H1 (cell line): Measurements from ENCODE around the gene PTPRE. TPM values are rescaled to one million over a fixed set of nuclear protein-coding genes. Genes with fewer than 3 reads are reported as not detected.

Source experiments
- CTCF ChIA-PET: fragments of 300-600 bp; sonication (Branson Sonifier 250); formaldehyde crosslinking; loops from one replicate; lab custom pipeline; 2021; ENCODE audit not compliant: partially characterized antibody; lab: Charles Lee
- POLR2A ChIA-PET: fragments of 300-600 bp; sonication (Branson Sonifier 250); formaldehyde crosslinking; loops from one replicate; lab custom pipeline; 2021; ENCODE audit warnings: inconsistent platforms; ENCODE audit not compliant: partially characterized antibody; lab: Charles Lee
- DNase-seq, 2 experiments: peaks; one replicate each; pipeline versions ENCODE4 v3.0.0 to v3.0.0-alpha.2; 2010 to 2022; ENCODE audit warnings: low spot score in 2 of 2, low read depth in 1 of 2, mixed read lengths in 1 of 2
- FAIRE-seq: peaks from 2 replicates; lab custom pipeline; 2011; peaks lifted over from hg19 to GRCh38; lab: Jason Lieb, UNC
- H2AFZ ChIP-seq: 2 replicates; pipeline ENCODE4 v1.8.1; 2012; ENCODE audit warnings: low read length, inconsistent platforms
- H2AK5ac ChIP-seq: 2 replicates; pipeline ENCODE4 v1.6.1; 2013; ENCODE audit warnings: low read depth, low read length
- H2BK120ac ChIP-seq: replicated peaks from 2 replicates; pipeline ENCODE3; 2013; ENCODE audit warnings: low read depth, low read length, inconsistent platforms
- H2BK12ac ChIP-seq: 2 replicates; pipeline ENCODE4 v1.6.1; 2013; ENCODE audit warnings: low read depth, low read length
- H2BK15ac ChIP-seq: 2 replicates; pipeline ENCODE4 v1.6.1; 2013; ENCODE audit warnings: low read length
- H2BK20ac ChIP-seq: 2 replicates; pipeline ENCODE4 v1.6.1; 2013; ENCODE audit warnings: low read length
- H2BK5ac ChIP-seq: 2 replicates; pipeline ENCODE4 v1.6.1; 2013; ENCODE audit warnings: low read depth, low read length
- H3K14ac ChIP-seq: 2 replicates; pipeline ENCODE4 v1.6.1; 2013; ENCODE audit warnings: inconsistent platforms; ENCODE audit not compliant: insufficient read length
- H3K18ac ChIP-seq: 2 replicates; pipeline ENCODE4 v1.6.1; 2013; ENCODE audit warnings: low read length; ENCODE audit errors: extremely low read depth
- H3K23ac ChIP-seq: 2 replicates; pipeline ENCODE4 v1.6.1; 2013; ENCODE audit warnings: inconsistent platforms; ENCODE audit not compliant: insufficient read length
- H3K23me2 ChIP-seq: 2 replicates; pipeline ENCODE4 v1.6.1; 2013; ENCODE audit warnings: low read depth, low read length
- H3K27ac ChIP-seq: 2 replicates; pipeline ENCODE4 v1.6.1; 2011; ENCODE audit warnings: low read depth, low read length, inconsistent platforms
- H3K27me3 ChIP-seq, 4 experiments: replicated peaks in 1 of 4; 1 replicate in 1 of 4; 2 replicates in 3 of 4; pipeline versions ENCODE4 v1.6.1 to v1.8.1; 2011 to 2013; ENCODE audit warnings: low read length in 3 of 4, mild to moderate bottlenecking in 3 of 4, inconsistent platforms in 2 of 4, mixed read lengths in 2 of 4, moderate library complexity in 1 of 4; ENCODE audit not compliant: control insufficient read depth in 3 of 4, insufficient read depth in 3 of 4; ENCODE audit errors: extremely low read depth in 1 of 4
- H3K36me3 ChIP-seq, 4 experiments: 2 replicates each; pipeline versions ENCODE4 v1.6.1 to v1.8.1; 2011 to 2013; ENCODE audit warnings: mild to moderate bottlenecking in 4 of 4, low read length in 3 of 4, moderate library complexity in 2 of 4, control low read depth in 1 of 4, inconsistent platforms in 1 of 4; ENCODE audit not compliant: insufficient read depth in 4 of 4, control insufficient read depth in 2 of 4
- H3K4ac ChIP-seq: replicated peaks from 2 replicates; pipeline ENCODE3; 2013; ENCODE audit warnings: low read length, low read depth, mixed read lengths, inconsistent platforms; ENCODE audit not compliant: insufficient read length
- H3K4me1 ChIP-seq, 4 experiments: replicated peaks in 1 of 4; 1 replicate in 1 of 4; 2 replicates in 3 of 4; pipeline versions ENCODE4 v1.6.1 to v1.8.1; 2011 to 2013; ENCODE audit warnings: low read length in 3 of 4, inconsistent platforms in 2 of 4, mixed read lengths in 1 of 4; ENCODE audit not compliant: insufficient read depth in 4 of 4, control insufficient read depth in 3 of 4
- H3K4me2 ChIP-seq, 2 experiments: 2 replicates each; pipeline versions ENCODE4 v1.6.1 to v1.8.1; 2011 to 2013; ENCODE audit warnings: low read depth in 2 of 2, low read length in 2 of 2, control low read depth in 1 of 2, inconsistent platforms in 1 of 2, mild to moderate bottlenecking in 1 of 2; ENCODE audit not compliant: insufficient read depth in 1 of 2
- H3K4me3 ChIP-seq, 4 experiments: fragments of 200-600, 300-600 bp in 1 of 4; sonication (generic), shearing (Covaris generic), sonication (Bioruptor Twin) in 1 of 4; 2 replicates each; pipeline versions ENCODE4 v1.5.1 to v1.8.1; 2011 to 2016; ENCODE audit warnings: low read length in 4 of 4, low read depth in 3 of 4, control low read depth in 2 of 4, inconsistent platforms in 2 of 4, mild to moderate bottlenecking in 2 of 4, mixed read lengths in 1 of 4, moderate library complexity in 1 of 4; ENCODE audit not compliant: insufficient read depth in 2 of 4; ENCODE audit errors: extremely low read depth in 1 of 4
- H3K56ac ChIP-seq: replicated peaks from 2 replicates; pipeline ENCODE3; 2013; ENCODE audit warnings: low read depth, mild to moderate bottlenecking, mixed read lengths, low read length, inconsistent platforms; ENCODE audit not compliant: insufficient read length
- H3K79me1 ChIP-seq: 2 replicates; pipeline ENCODE4 v1.6.1; 2013; ENCODE audit warnings: low read depth, low read length, control low read depth
- H3K79me2 ChIP-seq, 2 experiments: 2 replicates each; pipeline versions ENCODE4 v1.6.1 to v1.8.1; 2012 to 2013; ENCODE audit warnings: low read length in 2 of 2, mild to moderate bottlenecking in 2 of 2, inconsistent platforms in 1 of 2; ENCODE audit not compliant: insufficient read depth in 2 of 2, control insufficient read depth in 1 of 2
- H3K9ac ChIP-seq, 4 experiments: replicated peaks in 1 of 4; 1 replicate in 1 of 4; 2 replicates in 3 of 4; pipeline versions ENCODE4 v1.6.1 to v1.8.1; 2011 to 2013; ENCODE audit warnings: low read depth in 3 of 4, low read length in 3 of 4, control low read depth in 2 of 4, mild to moderate bottlenecking in 2 of 4, moderate library complexity in 2 of 4, inconsistent platforms in 1 of 4; ENCODE audit errors: extremely low read depth in 1 of 4
- H3K9me3 ChIP-seq, 2 experiments: 2 replicates each; pipeline versions ENCODE4 v1.6.1 to v1.8.1; 2012 to 2013; ENCODE audit warnings: mild to moderate bottlenecking in 2 of 2, moderate library complexity in 2 of 2, control low read depth in 1 of 2, inconsistent platforms in 1 of 2, low read depth in 1 of 2, low read length in 1 of 2, mixed read lengths in 1 of 2; ENCODE audit not compliant: insufficient read depth in 2 of 2
- H4K20me1 ChIP-seq, 2 experiments: replicated peaks in 1 of 2; 2 replicates each; pipeline versions ENCODE3 to v1.8.1; 2011 to 2013; ENCODE audit warnings: inconsistent platforms in 2 of 2, low read length in 2 of 2, mild to moderate bottlenecking in 1 of 2; ENCODE audit not compliant: insufficient read depth in 2 of 2, control insufficient read depth in 1 of 2
- H4K5ac ChIP-seq: 2 replicates; pipeline ENCODE4 v1.6.1; 2013; ENCODE audit warnings: low read length, low read depth, mixed read lengths, inconsistent platforms; ENCODE audit not compliant: insufficient read length
- H4K8ac ChIP-seq: 2 replicates; pipeline ENCODE4 v1.8.0; 2013; ENCODE audit warnings: mild to moderate bottlenecking, moderate library complexity, low read length, inconsistent platforms; ENCODE audit not compliant: insufficient read depth; ENCODE audit errors: extremely low read depth
- H4K91ac ChIP-seq: replicated peaks from 2 replicates; pipeline ENCODE3; 2013; ENCODE audit warnings: low read length, mixed read lengths, inconsistent platforms; ENCODE audit not compliant: insufficient read length
- HDAC6 ChIP-seq: IDR thresholded peaks from one replicate; pipeline ENCODE4 v1.7.1; 2012; ENCODE audit warnings: low read depth, mild to moderate bottlenecking, inconsistent platforms, low read length, moderate library complexity
- RFX5 ChIP-seq: IDR thresholded peaks from 2 replicates; pipeline ENCODE4 v1.6.1; 2011; ENCODE audit warnings: low read depth, low read length, improper control_type of control experiment, borderline replicate concordance
- WGBS, 2 experiments: shearing (Covaris generic) in 1 of 2; methylation state at CpG; one replicate each; pipeline versions ENCODE4 v1.1.6 to v1.1.7; 2013 to 2015; ENCODE audit warnings: low lambda C conversion rate in 2 of 2, mixed read lengths in 2 of 2, inconsistent platforms in 1 of 2, low coverage in 1 of 2, missing lambda C conversion rate in 1 of 2; ENCODE audit not compliant: insufficient replicate concordance in 2 of 2, insufficient coverage in 1 of 2, insufficient read length in 1 of 2; ENCODE audit errors: extremely low coverage in 1 of 2, missing lambda C conversion rate in 1 of 2; 5-methylcytosine and 5-hydroxymethylcytosine counted together
- polyA plus RNA-seq, 7 experiments: library from polyadenylated mRNA; depleted of rRNA in 3 of 7; stranded (reverse) in 5 of 7; unstranded in 2 of 7; fragments of >200 nt in 5 of 7; fragments of 200-250 nt in 2 of 7; gene quantifications; 1 replicate in 5 of 7; 2 replicates in 1 of 7; 4 replicates in 1 of 7; pipeline versions ENCODE4 v1.2.1 to v1.2.3, GENCODE V29; 2011 to 2013; ENCODE audit warnings: missing spikeins in 2 of 7, mixed read lengths in 2 of 7
- total RNA-seq: library from RNA; stranded (reverse); fragmentation: NEBNext Ultra II Directional; extraction: Animal tissue kit (Norgen Biotek cat#: 25700); gene quantifications from 2 replicates; pipeline ENCODE4 v1.2.1, GENCODE V29; 2021

The PTPRE gene
- total and polyA plus RNA-seq, 2 of the 8 experiments (the other 6 are each of a cell fraction or from before 2014, with no cell fraction given), result 0.33 to 0.54 TPM

DNA sequence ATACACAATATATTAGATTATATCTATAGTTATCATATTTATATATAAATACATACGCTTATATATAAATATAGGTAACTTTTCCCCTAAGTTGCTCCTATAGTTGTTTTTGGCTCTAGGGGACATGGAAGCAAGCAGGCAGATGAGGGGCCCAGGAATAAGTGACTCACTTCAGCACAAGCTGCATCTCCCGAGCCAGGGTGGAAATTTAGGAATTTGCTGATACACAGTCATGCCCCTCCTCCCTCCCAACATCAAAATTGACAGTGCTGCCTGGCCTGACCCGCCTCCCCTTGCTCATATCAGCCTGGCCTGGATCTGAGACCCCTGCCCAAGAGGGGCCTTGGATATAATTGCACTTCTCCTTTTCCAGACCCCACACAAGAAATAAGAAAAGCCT, 185.6 kb downstream of the PTPRE start:
- Histone ChIP-seq H3K27ac (no peak overlapping the region), H2AFZ (no peak overlapping the region), H3K79me1 (no peaks in the 10 kb centered on the region), H3K79me2 (no peaks in the 10 kb centered on the region), H2BK120ac (no peak overlapping the region), H3K23me2 (no peaks in the 10 kb centered on the region), H4K91ac (no peak overlapping the region), H3K36me3 (peaks cover 0 to 5% (median under 1%) of the 10 kb centered on the region in 4 experiments; a peak in 5 of 8 replicates), H3K27me3 (no peaks in the 10 kb centered on the region), H3K4me3 (no peak overlapping the region), H3K4ac (no peak overlapping the region), H3K18ac (no peak overlapping the region), H3K14ac (no peak overlapping the region), H3K4me2 (no peak overlapping the region), H4K8ac (no peak overlapping the region), H3K4me1 (0 out of 7 replicates have a peak, but pooled peaks cover 0 to 3% (median under 1%) of the 10 kb centered on the region in 4 experiments), H4K5ac (no peak overlapping the region), H2AK5ac (no peak overlapping the region), H2BK20ac (no peak overlapping the region), H2BK12ac (no peak overlapping the region), H3K56ac (no peak overlapping the region), H3K9ac (no peak overlapping the region), H4K20me1 (no peaks in the 10 kb centered on the region), H3K23ac (no peak overlapping the region), H2BK15ac (no peak overlapping the region), H2BK5ac (no peak overlapping the region), H3K9me3 (no peaks in the 10 kb centered on the region)
- FAIRE-seq (no peak), DNase-seq (no peak)
- TF ChIP-seq HDAC6, result no peak
- TF ChIP-seq RFX5, result no peak
- 72% methylated on average over 3 of the region's 3 CpGs; no CpG with 5 or more reads in 1 of the 2 experiments for WGBS, 2 experiments
- CTCF ChIA-PET, result interaction anchor here (0.6 to 2.4 kb wide), 27 partner anchors 11 to 1907 kb away, joined by 3 to 26 read pairs (median 3); no protein-coding TSS in a partner anchor
- POLR2A ChIA-PET, result interaction anchor here (1.1 kb wide), 2 partner anchors 13 to 93 kb away, joined by 3 read pairs; no protein-coding TSS in a partner anchor
